IMR-90 (cell line): ENCODE data around the gene CAPN5. TPM values are rescaled to one million over a fixed set of nuclear protein-coding genes. Genes with fewer than 3 reads are reported as not detected.

Source experiments
- ATAC-seq: fragments of 200-7000 bp; cut with Tn5 transposase; 2 replicates; pipeline ENCODE4 v1.9.1; 2020; ENCODE audit warnings: low read depth, mild to moderate bottlenecking, moderate library complexity
- BruUV-seq: library from RNA; stranded (reverse); fragments of 400-500 nt; replicated peaks from 2 replicates; lab custom pipeline; 2021; lab: Mats Ljungman, UMichigan
- CTCF ChIA-PET: fragments of 300-600 bp; formaldehyde crosslinking; extraction: SDS; loops from one replicate; lab custom pipeline; 2021; ENCODE audit warnings: antibody characterized with exemption; lab: Yijun Ruan, JAX
- POLR2A ChIA-PET: fragments of 300-600 bp; sonication (Branson Sonifier 250); formaldehyde crosslinking; loops from one replicate; lab custom pipeline; 2022; ENCODE audit warnings: antibody characterized with exemption; ENCODE audit not compliant: unreplicated experiment; lab: Charles Lee
- DNase-seq: peaks from one replicate; pipeline ENCODE4 v3.0.0; 2013
- H2AFZ ChIP-seq: replicated peaks from 2 replicates; pipeline ENCODE3; 2013; ENCODE audit warnings: low read length, mild to moderate bottlenecking; ENCODE audit not compliant: poor library complexity
- H2AK5ac ChIP-seq: 2 replicates; pipeline ENCODE4 v1.6.1; 2013; ENCODE audit warnings: low read depth, low read length, inconsistent platforms
- H2AK9ac ChIP-seq: replicated peaks from 2 replicates; pipeline ENCODE3; 2013; ENCODE audit warnings: mild to moderate bottlenecking, low read depth, low read length, moderate library complexity; ENCODE audit not compliant: poor library complexity
- H2BK120ac ChIP-seq: 2 replicates; pipeline ENCODE4 v1.6.1; 2013; ENCODE audit warnings: low read depth, low read length, inconsistent platforms
- H2BK15ac ChIP-seq: 3 replicates; pipeline ENCODE4 v1.6.1; 2013; ENCODE audit warnings: low read depth, low read length, inconsistent platforms
- H2BK20ac ChIP-seq: 2 replicates; pipeline ENCODE4 v1.6.1; 2013; ENCODE audit warnings: low read depth, mild to moderate bottlenecking, inconsistent platforms, low read length, moderate library complexity
- H2BK5ac ChIP-seq: 2 replicates; pipeline ENCODE4 v1.6.1; 2013; ENCODE audit warnings: mild to moderate bottlenecking, low read depth, low read length, inconsistent platforms; ENCODE audit not compliant: poor library complexity, severe bottlenecking
- H3K14ac ChIP-seq: replicated peaks from 2 replicates; pipeline ENCODE4 v1.6.1; 2013; ENCODE audit warnings: low read depth, low read length, inconsistent platforms
- H3K18ac ChIP-seq: 2 replicates; pipeline ENCODE4 v1.6.1; 2013; ENCODE audit warnings: low read depth, low read length, control low read depth
- H3K23ac ChIP-seq: 2 replicates; pipeline ENCODE4 v1.6.1; 2013; ENCODE audit warnings: low read depth, low read length, inconsistent platforms
- H3K27ac ChIP-seq: 2 replicates; pipeline ENCODE4 v1.5.1; 2013; ENCODE audit warnings: mild to moderate bottlenecking, control low read depth, low read length; ENCODE audit not compliant: insufficient read depth
- H3K27me3 ChIP-seq: 2 replicates; pipeline ENCODE4 v1.6.1; 2013; ENCODE audit warnings: low read length; ENCODE audit not compliant: control insufficient read depth, insufficient read depth
- H3K36me3 ChIP-seq: 2 replicates; pipeline ENCODE4 v1.6.1; 2013; ENCODE audit warnings: low read length, mixed read lengths; ENCODE audit not compliant: control insufficient read depth, insufficient read depth
- H3K4ac ChIP-seq: 2 replicates; pipeline ENCODE4 v1.6.1; 2013; ENCODE audit warnings: low read depth, low read length, inconsistent platforms
- H3K4me1 ChIP-seq: 2 replicates; pipeline ENCODE4 v1.6.1; 2013; ENCODE audit warnings: low read length, mixed read lengths; ENCODE audit not compliant: control insufficient read depth, insufficient read depth
- H3K4me2 ChIP-seq: 2 replicates; pipeline ENCODE4 v1.6.1; 2013; ENCODE audit warnings: low read depth, mild to moderate bottlenecking, control low read depth, low read length, moderate library complexity
- H3K4me3 ChIP-seq: 2 replicates; pipeline ENCODE4 v1.5.1; 2013; ENCODE audit warnings: low read depth, mild to moderate bottlenecking, control low read depth, low read length, moderate library complexity; ENCODE audit not compliant: insufficient read depth
- H3K56ac ChIP-seq: 2 replicates; pipeline ENCODE4 v1.6.1; 2013; ENCODE audit warnings: low read length, inconsistent platforms; ENCODE audit not compliant: insufficient read depth; ENCODE audit errors: extremely low read depth
- H3K79me1 ChIP-seq, 2 experiments: 2 replicates each; pipeline ENCODE4 v1.6.1; 2013; ENCODE audit warnings: low read length in 2 of 2, inconsistent platforms in 1 of 2, low read depth in 1 of 2
- H3K9ac ChIP-seq: 2 replicates; pipeline ENCODE4 v1.6.1; 2013; ENCODE audit warnings: low read depth, low read length, control low read depth
- H3K9me1 ChIP-seq: 2 replicates; pipeline ENCODE4 v1.6.1; 2013; ENCODE audit warnings: low read length, inconsistent platforms; ENCODE audit not compliant: insufficient read depth
- H3K9me3 ChIP-seq: 2 replicates; pipeline ENCODE4 v1.6.1; 2013; ENCODE audit warnings: low read length; ENCODE audit not compliant: control insufficient read depth, insufficient read depth
- H4K20me1 ChIP-seq: 2 replicates; pipeline ENCODE4 v1.6.1; 2013; ENCODE audit warnings: low read length, inconsistent platforms; ENCODE audit not compliant: insufficient read depth
- H4K5ac ChIP-seq: 2 replicates; pipeline ENCODE4 v1.6.1; 2013; ENCODE audit warnings: mild to moderate bottlenecking, low read depth, low read length, control low read depth
- H4K8ac ChIP-seq, 2 experiments: 2 replicates each; pipeline ENCODE4 v1.6.1; 2013; ENCODE audit warnings: low read depth in 2 of 2, low read length in 2 of 2, control low read depth in 1 of 2, inconsistent platforms in 1 of 2
- H4K91ac ChIP-seq: 2 replicates; pipeline ENCODE4 v1.6.1; 2013; ENCODE audit warnings: low read depth, low read length, inconsistent platforms; ENCODE audit not compliant: insufficient read depth
- BHLHE40 ChIP-seq: fragments of 150-350 bp; IDR thresholded peaks from 2 replicates; pipeline ENCODE4 v1.6.1; 2016; ENCODE audit warnings: mild to moderate bottlenecking, low read depth, low read length
- CEBPB ChIP-seq: IDR thresholded peaks from 2 replicates; pipeline ENCODE4 v1.6.1; 2012; ENCODE audit warnings: low read depth, low read length, improper control_type of control experiment
- CHD1 ChIP-seq: IDR thresholded peaks from 2 replicates; pipeline ENCODE4 v1.6.1; 2012; ENCODE audit warnings: low read depth, low read length, improper control_type of control experiment
- FOS ChIP-seq: fragments of 150-350 bp; IDR thresholded peaks from 2 replicates; pipeline ENCODE4 v1.6.1; 2016; ENCODE audit warnings: low read depth, low read length
- MAZ ChIP-seq: IDR thresholded peaks from 2 replicates; pipeline ENCODE4 v1.6.1; 2012; ENCODE audit warnings: low read depth, mild to moderate bottlenecking, low read length, improper control_type of control experiment, moderate library complexity, borderline replicate concordance
- NFE2L2 ChIP-seq: fragments of 150-350 bp; IDR thresholded peaks from 2 replicates; pipeline ENCODE4 v1.6.1; 2016; ENCODE audit warnings: low read depth, mild to moderate bottlenecking, low read length
- POLR2A ChIP-seq: IDR thresholded peaks from 2 replicates; pipeline ENCODE4 v1.6.1; 2012; ENCODE audit warnings: mild to moderate bottlenecking, low read depth, low read length
- RAD21 ChIP-seq: IDR thresholded peaks from 2 replicates; pipeline ENCODE4 v1.6.1; 2012; ENCODE audit warnings: low read length, improper control_type of control experiment
- RFX5 ChIP-seq: IDR thresholded peaks from 2 replicates; pipeline ENCODE4 v1.8.0; 2012; ENCODE audit warnings: low read depth, mild to moderate bottlenecking, low read length, moderate library complexity
- WGBS, 2 experiments: methylation state at CpG; one replicate each; pipeline versions ENCODE4 v1.1.5 to v1.1.7; 2013; ENCODE audit warnings: missing lambda C conversion rate in 2 of 2; ENCODE audit not compliant: insufficient read length in 1 of 2; ENCODE audit errors: extremely low coverage in 2 of 2; 5-methylcytosine and 5-hydroxymethylcytosine counted together
- dilution Hi-C: fragments of 300-500 bp; cut with HindIII; formaldehyde crosslinking; loops from one replicate; pipeline ENCODE4 v1.14.3; 2018; ENCODE audit warnings: low sequenced_read_pairs; ENCODE audit not compliant: unreplicated experiment
- in situ Hi-C: fragments of 300-500 bp; cut with MboI; formaldehyde crosslinking; loops from 3 replicates; pipeline ENCODE4 v1.14.3; 2019; ENCODE audit warnings: low sequenced_read_pairs, inconsistent platforms, mixed read lengths
- intact Hi-C: fragments of 100-400 bp; cut with micrococcal nuclease; formaldehyde crosslinking; loops from 2 replicates; pipeline ENCODE4 v1.10.0; 2022
- polyA plus RNA-seq, 3 experiments: library from polyadenylated mRNA; depleted of rRNA; stranded (reverse); fragments of >200 nt; gene quantifications; 2 replicates each; pipeline ENCODE4 v1.2.3, GENCODE V29; 2012; ENCODE audit warnings: low replicate concordance in 1 of 3
- total RNA-seq: library from RNA; depleted of rRNA; stranded (reverse); fragments of >200 nt; gene quantifications from 2 replicates; pipeline ENCODE4 v1.2.3, GENCODE V29; 2012

CAPN5 gene
- total and polyA plus RNA-seq, 2 of the 4 experiments (the other 2 are of a cell fraction): 8.1 to 24.0 TPM

GRCh38 chr11:77029829-77030228 lies 36.9 kb upstream of the CAPN5 start:
- DNase-seq: no peak

More at GRCh38 chr11:77029829-77030228, 36.9 kb upstream of the CAPN5 start:
- H3K4me3 ChIP-seq: no peak overlapping the region
- H2AFZ ChIP-seq: no peak overlapping the region
- H4K5ac ChIP-seq: no peak overlapping the region
- no peak overlapping the region for H2AK5ac ChIP-seq
- H3K14ac ChIP-seq: no peak overlapping the region
- H3K4me2 ChIP-seq: no peak overlapping the region
- no peak overlapping the region for H3K9ac ChIP-seq
- no peak overlapping the region for H2BK15ac ChIP-seq
- BruUV-seq: no TSS peak
- H3K36me3 ChIP-seq: no peaks in the 10 kb centered on the region
- no peak overlapping the region for H2BK20ac ChIP-seq
- no peak overlapping the region for H3K18ac ChIP-seq
- in situ Hi-C loops: loop anchor here (10.0 to 25.0 kb wide), 2 partner anchors 215 to 293 kb away; no protein-coding TSS in a partner anchor
- H3K27ac ChIP-seq: no peak overlapping the region
- no peak overlapping the region for H3K56ac ChIP-seq
- no peak overlapping the region for H4K91ac ChIP-seq
- no peak overlapping the region for H3K4ac ChIP-seq
- no peak overlapping the region for H2BK5ac ChIP-seq
- no peaks in the 10 kb centered on the region for H4K20me1 ChIP-seq
- no peak for ATAC-seq
- H3K4me1 ChIP-seq: no peaks in the 10 kb centered on the region
- H2AK9ac ChIP-seq: no peak overlapping the region
- ChIA-PET CTCF (interaction anchor here (1.3 kb wide), 1 partner anchor 110 kb away, joined by 3 read pairs; no protein-coding TSS in a partner anchor), POLR2A (no interaction called here)
- TF ChIP-seq CHD1 (no peak), FOS (no peak), POLR2A (no peak), BHLHE40 (no peak), CEBPB (no peak), RFX5 (no peak), MAZ (no peak), RAD21 (no peak), NFE2L2 (no peak)
- no peaks in the 10 kb centered on the region for H3K9me1 ChIP-seq
- H2BK120ac ChIP-seq: no peak overlapping the region
- H4K8ac ChIP-seq: no peak overlapping the region
- H3K23ac ChIP-seq: no peak overlapping the region
- WGBS, 2 experiments: no CpG with 5 or more reads among the region's 7 CpGs
- H3K27me3 ChIP-seq: peaks cover 20% of the 10 kb centered on the region
- H3K79me1 ChIP-seq: no peaks in the 10 kb centered on the region
- dilution Hi-C loops: no loop called here
- intact Hi-C loops: loop anchor here (10.0 kb wide), 1 partner anchor 55 kb away; no protein-coding TSS in a partner anchor
- no peaks in the 10 kb centered on the region for H3K9me3 ChIP-seq
